Calu3 (cell line): ENCODE results near the gene CCSER1. TPM values are rescaled to one million over a fixed set of nuclear protein-coding genes. Genes with fewer than 3 reads are reported as not detected.
"Not testable (repeated sequence)": the region's sequence is repeated elsewhere in the genome, so short reads cannot be mapped to it uniquely, and the experiment has no call there.

Source experiments
- BruUV-seq: library from RNA; stranded (reverse); fragments of 400-500 nt; replicated peaks from 2 replicates; lab custom pipeline; 2021; lab: Mats Ljungman, UMichigan
- CTCF ChIA-PET: fragments of 300-600 bp; sonication (Branson Sonifier 250); formaldehyde crosslinking; loops from one replicate; lab custom pipeline; 2022; ENCODE audit warnings: antibody characterized with exemption; lab: Charles Lee
- DNase-seq: peaks from one replicate; pipeline ENCODE4 v3.0.0; 2022
- H3K27ac Mint-ChIP-seq: one replicate; pipeline ENCODE4 v1.8.0; 2022; ENCODE audit warnings: mixed read lengths; ENCODE audit not compliant: unreplicated experiment
- H3K27me3 Mint-ChIP-seq: one replicate; pipeline ENCODE4 v1.8.0; 2022; ENCODE audit warnings: mixed read lengths; ENCODE audit not compliant: unreplicated experiment
- H3K36me3 Mint-ChIP-seq: one replicate; pipeline ENCODE4 v1.8.0; 2022; ENCODE audit warnings: mild to moderate bottlenecking, moderate library complexity, mixed read lengths; ENCODE audit not compliant: insufficient read depth, unreplicated experiment
- H3K4me1 Mint-ChIP-seq: one replicate; pipeline ENCODE4 v1.8.0; 2022; ENCODE audit warnings: mild to moderate bottlenecking, low read depth, mixed read lengths; ENCODE audit not compliant: unreplicated experiment
- H3K4me3 Mint-ChIP-seq: one replicate; pipeline ENCODE4 v1.8.0; 2022; ENCODE audit warnings: mild to moderate bottlenecking, low read depth, moderate library complexity, mixed read lengths; ENCODE audit not compliant: unreplicated experiment
- H3K9me3 Mint-ChIP-seq: one replicate; pipeline ENCODE4 v1.8.0; 2022; ENCODE audit warnings: low read depth, mixed read lengths; ENCODE audit not compliant: unreplicated experiment
- intact Hi-C: fragments of 100-400 bp; cut with micrococcal nuclease; formaldehyde crosslinking; loops from one replicate; pipeline ENCODE4 v1.10.0; 2022; ENCODE audit not compliant: unreplicated experiment
- total RNA-seq: library from RNA; stranded (reverse); gene quantifications from 2 replicates; pipeline ENCODE4 v1.2.3, GENCODE V29; 2022
- TF ChIP-seq, protein P1 (sequence below): fragments of 200-600 bp; IDR thresholded peaks from one replicate; pipeline ENCODE4 v1.8.0; 2022; ENCODE audit warnings: antibody characterized with exemption; ENCODE audit not compliant: unreplicated experiment

Gene CCSER1
- total RNA-seq, 1 experiment from 2014 or later = 6.2 TPM

DNA sequence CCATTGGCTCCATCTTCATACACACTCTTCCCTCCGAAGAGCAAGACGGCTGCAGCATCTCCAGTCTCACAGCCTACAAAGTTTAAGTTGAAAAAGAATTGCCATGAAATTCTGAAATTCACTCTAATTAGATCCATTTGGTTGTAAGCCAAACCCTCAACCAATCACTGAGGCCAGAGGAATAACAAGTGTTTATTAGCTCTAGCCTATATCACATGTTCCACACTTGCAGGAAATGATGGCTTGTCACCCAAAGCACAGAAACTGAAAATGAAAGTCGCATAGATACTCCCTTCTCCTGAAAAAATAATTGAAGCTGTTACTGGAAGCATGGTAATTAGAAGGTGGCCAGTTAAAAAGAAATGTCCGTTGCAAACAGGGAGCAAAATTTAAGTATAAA, 1071.8 kb downstream of the CCSER1 start:
- no TSS peak for BruUV-seq
- Mint-ChIP-seq H3K36me3 (no peaks in the 10 kb centered on the region), H3K27ac (peak overlapping the region; percentile 54), H3K4me3 (peak overlapping the region; percentile 60), H3K4me1 (no peaks in the 10 kb centered on the region), H3K9me3 (no peaks in the 10 kb centered on the region), H3K27me3 (no peaks in the 10 kb centered on the region)
- DNase-seq = no peak
- TF ChIP-seq, protein P1, sequence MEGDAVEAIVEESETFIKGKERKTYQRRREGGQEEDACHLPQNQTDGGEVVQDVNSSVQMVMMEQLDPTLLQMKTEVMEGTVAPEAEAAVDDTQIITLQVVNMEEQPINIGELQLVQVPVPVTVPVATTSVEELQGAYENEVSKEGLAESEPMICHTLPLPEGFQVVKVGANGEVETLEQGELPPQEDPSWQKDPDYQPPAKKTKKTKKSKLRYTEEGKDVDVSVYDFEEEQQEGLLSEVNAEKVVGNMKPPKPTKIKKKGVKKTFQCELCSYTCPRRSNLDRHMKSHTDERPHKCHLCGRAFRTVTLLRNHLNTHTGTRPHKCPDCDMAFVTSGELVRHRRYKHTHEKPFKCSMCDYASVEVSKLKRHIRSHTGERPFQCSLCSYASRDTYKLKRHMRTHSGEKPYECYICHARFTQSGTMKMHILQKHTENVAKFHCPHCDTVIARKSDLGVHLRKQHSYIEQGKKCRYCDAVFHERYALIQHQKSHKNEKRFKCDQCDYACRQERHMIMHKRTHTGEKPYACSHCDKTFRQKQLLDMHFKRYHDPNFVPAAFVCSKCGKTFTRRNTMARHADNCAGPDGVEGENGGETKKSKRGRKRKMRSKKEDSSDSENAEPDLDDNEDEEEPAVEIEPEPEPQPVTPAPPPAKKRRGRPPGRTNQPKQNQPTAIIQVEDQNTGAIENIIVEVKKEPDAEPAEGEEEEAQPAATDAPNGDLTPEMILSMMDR = no peak
- intact Hi-C loops = no loop called here
- CTCF ChIA-PET = no interaction called here

DNA sequence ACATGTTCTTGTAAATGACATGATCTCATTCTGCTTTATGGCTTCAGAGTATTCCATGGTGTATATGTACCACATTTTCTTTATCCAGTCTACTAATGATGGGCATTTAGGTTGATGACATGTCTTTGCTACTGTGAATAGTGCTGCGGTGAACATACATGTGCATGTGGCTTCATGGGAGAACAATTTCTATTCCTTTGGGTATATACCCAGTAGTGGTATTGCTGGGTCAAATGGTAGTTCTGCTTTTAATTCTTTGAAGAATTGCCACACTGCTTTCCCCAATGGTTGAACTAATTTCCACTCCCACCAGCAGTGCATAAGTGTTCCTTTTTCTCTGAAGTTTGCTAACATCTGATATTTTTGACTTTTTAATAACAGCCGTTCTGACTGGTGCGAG, 1080.3 kb downstream of the CCSER1 start:
- intact Hi-C loops = no loop called here
- no peaks in the 10 kb centered on the region for H3K27me3 Mint-ChIP-seq
- no TSS peak for BruUV-seq
- H3K9me3 Mint-ChIP-seq = no peaks in the 10 kb centered on the region
- no peak for DNase-seq
- CTCF ChIA-PET = no interaction called here
- no peak overlapping the region for H3K27ac Mint-ChIP-seq
- TF ChIP-seq, protein P1 = no peak
- no peaks in the 10 kb centered on the region for H3K36me3 Mint-ChIP-seq
- no peaks in the 10 kb centered on the region for H3K4me1 Mint-ChIP-seq
- H3K4me3 Mint-ChIP-seq = no peak overlapping the region

DNA sequence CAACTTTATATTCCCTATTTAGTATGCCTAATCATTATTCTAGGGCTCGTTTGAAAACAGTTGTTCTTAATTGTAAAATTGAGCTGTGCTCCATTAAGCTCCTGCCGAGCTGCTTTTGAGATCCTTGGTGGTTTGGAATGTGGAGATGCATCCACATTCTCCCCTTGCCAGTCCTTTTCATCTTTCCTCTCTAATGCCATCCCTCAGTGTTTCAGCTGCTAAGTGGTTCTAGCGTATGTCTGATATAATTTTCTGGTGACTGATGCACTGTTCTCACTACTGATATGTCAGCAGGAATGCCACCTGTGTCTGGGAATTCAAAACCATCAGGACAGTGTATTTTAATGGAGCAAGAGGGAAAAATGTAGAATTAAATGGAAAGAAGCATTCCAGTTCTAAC, 1085.0 kb downstream of the CCSER1 start:
- TF ChIP-seq, protein P1 = no peak
- BruUV-seq = no TSS peak
- H3K27me3 Mint-ChIP-seq = no peaks in the 10 kb centered on the region
- H3K36me3 Mint-ChIP-seq = no peaks in the 10 kb centered on the region
- H3K9me3 Mint-ChIP-seq = no peaks in the 10 kb centered on the region
- CTCF ChIA-PET = no interaction called here
- intact Hi-C loops = no loop called here
- H3K4me1 Mint-ChIP-seq = no peaks in the 10 kb centered on the region
- H3K27ac Mint-ChIP-seq = no peak overlapping the region
- no peak for DNase-seq
- no peak overlapping the region for H3K4me3 Mint-ChIP-seq

DNA sequence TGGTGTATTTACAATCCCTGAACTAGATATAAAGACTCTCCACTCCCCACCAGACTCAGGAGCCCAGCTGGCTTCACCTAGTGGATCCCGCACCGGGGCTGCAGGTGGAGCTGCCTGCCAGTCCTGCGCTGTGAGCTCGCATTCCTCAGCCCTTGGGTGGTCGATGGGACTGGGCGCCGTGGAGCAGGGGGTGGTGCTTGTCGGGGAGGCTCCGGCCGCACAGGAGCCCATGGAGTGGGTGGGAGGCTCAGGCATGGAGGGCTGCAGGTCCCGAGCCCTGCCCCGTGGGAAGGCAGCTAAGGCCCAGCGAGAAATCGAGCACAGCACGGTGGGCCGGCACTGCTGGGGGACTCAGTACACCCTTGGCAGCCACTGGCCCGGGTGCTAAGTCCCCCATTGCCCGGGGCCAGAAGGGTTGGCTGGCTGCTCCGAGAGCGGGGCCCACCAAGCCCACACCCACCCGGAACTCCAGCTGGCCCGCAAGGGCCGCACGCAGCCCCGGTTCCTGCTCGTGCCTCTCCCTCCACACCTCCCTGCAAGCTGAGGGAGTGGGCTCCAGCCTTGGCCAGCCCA, 1090.7 kb downstream of the CCSER1 start:
- not testable (repeated sequence) for H3K9me3 Mint-ChIP-seq

DNA sequence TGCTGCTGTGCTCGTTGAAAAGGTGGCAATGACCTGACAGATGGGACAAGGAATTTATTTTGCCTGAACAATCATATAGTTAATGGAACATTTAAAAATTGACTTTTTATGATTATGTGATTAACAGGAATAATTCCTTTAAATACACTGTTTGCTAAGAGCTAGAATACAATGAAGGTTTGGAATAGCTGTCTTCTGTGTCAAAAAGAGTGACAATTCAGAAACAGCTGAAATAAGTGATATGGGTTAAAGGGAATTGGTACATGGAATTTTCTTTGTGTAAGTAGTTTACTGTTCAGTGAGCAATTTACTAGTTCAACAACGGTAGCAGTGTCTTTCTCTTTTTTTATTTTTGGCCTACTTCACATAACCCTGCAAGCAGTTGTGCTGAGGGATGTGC, 1093.1 kb downstream of the CCSER1 start:
- no peaks in the 10 kb centered on the region for H3K27me3 Mint-ChIP-seq
- DNase-seq = no peak
- CTCF ChIA-PET = no interaction called here
- no peaks in the 10 kb centered on the region for H3K9me3 Mint-ChIP-seq
- no peaks in the 10 kb centered on the region for H3K36me3 Mint-ChIP-seq
- no peak overlapping the region for H3K4me3 Mint-ChIP-seq
- BruUV-seq = no TSS peak
- intact Hi-C loops = no loop called here
- no peak overlapping the region for H3K27ac Mint-ChIP-seq
- TF ChIP-seq, protein P1 = no peak
- no peaks in the 10 kb centered on the region for H3K4me1 Mint-ChIP-seq

More for the DNA sequence above, 1090.7 kb downstream of the CCSER1 start:
- CTCF ChIA-PET, H3K4me1 Mint-ChIP-seq, intact Hi-C loops, H3K4me3 Mint-ChIP-seq, H3K27me3 Mint-ChIP-seq, DNase-seq, H3K27ac Mint-ChIP-seq, H3K36me3 Mint-ChIP-seq, BruUV-seq: not testable (repeated sequence)
